ENCODE results near the gene TBX6.

DNA sequence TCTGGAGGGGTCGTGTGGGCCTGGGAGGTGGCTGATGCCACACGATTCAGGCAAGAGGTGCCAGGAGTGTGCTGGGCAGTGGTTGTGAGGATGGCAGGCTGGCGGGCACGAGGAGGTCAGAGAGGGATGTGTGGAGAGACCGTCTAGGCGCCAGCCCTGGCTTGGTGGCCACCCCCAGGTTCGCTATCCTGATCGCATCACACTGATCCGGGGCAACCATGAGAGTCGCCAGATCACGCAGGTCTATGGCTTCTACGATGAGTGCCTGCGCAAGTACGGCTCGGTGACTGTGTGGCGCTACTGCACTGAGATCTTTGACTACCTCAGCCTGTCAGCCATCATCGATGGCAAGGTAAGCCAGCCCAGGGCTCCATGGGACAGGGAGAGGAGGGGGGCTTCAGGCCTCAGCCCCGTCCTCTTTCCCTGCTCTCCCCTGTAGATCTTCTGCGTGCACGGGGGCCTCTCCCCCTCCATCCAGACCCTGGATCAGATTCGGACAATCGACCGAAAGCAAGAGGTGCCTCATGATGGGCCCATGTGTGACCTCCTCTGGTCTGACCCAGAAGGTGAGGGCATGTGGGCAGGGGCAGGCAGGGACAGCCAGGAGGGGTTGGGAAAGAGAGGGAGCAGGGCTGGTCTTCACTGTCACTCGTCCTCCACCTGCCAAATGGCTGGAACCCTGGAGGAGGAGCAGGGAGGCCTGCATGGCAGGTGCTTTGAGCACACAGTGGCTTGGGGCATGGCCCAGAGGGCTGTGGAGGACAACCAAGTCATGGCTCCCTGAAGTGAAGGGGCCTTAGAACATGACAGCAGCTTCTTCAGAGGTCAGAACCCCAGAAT is 8.3 kb downstream of the TBX6 start:
- no peak for TF ChIP-seq SUZ12 (IDR thresholded peaks at IDR 0.05; ENCODE audit: extremely low read depth, insufficient read depth, insufficient read length)
- TF ChIP-seq YY1 (IDR thresholded peaks at IDR 0.05; ENCODE audit: insufficient read depth, insufficient read length) = no peak
